Measurements from ENCODE around the gene SMYD2.
"Not testable (repeated sequence)": the region's sequence is repeated elsewhere in the genome, so short reads cannot be mapped to it uniquely, and the experiment has no call there.

SMYD2 gene

DNA sequence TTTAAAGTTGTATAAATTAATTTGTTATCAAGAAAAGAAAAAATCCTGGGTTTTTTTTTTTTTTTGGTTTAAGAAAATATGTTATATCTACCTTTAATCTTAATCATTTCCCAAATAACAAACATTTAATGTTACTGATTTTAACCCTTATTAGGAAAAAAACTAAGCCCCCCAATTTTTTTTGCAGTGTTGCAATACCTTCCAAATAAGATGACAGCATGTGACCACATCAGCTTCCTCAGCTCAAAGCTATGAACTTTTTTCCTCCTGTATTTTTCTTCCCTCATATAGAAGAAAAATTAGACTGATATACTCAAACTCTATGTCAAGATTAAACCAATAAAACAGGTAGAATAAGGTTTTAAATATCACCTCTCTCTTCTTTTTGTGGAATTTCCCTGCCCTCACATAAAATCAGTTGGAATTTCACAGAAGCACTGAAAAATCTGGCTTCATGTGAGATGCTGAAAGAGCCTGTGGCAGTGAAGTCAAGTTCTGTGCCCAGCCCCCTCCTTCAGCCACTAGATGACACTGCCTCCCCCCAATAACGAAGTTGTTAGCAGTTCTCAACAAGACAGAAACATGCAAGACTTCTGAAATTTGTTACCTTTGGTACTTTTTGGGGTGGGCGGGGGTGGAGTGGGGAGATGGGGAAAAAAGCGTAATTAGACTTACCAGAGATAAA lies 9.6 kb upstream of the SMYD2 start:
- no peak for DNase-seq (ENCODE audit: low read depth, low spot score)

DNA sequence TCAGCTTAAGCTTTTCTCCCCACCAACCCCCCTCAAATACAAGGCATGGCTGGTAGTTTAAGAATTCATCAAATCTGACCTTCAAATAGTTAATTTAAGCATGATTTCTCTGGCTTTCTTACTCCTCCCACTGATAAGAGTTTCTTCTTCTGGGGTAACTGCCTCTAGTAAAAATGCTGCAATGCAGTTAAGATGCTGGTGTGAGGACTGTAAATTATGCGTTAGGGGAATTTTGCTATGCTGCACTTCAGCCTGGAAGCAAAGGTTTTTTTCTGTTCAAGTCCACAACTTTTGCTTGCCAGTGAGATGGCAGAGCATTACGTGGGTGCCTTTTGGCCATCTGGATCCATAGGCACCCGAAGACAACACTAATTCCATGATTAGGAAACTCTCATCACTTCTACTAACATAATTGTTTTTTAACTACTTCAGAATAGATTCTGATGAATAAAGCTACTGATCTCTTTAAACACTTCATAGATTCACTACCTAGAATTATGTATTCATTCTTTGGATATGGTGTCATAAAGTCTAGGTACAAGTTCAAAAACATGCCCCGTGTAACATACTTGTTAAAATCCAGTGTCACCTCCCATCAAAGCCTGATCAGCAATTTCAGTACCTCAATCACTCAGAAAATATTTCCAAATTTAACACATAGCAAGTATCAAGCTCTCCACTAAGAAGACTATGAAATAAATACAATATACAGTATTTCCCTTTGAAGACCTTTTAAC lies 8.8 kb upstream of the SMYD2 start:
- DNase-seq (ENCODE audit: low read depth, low spot score) = no peak

DNA sequence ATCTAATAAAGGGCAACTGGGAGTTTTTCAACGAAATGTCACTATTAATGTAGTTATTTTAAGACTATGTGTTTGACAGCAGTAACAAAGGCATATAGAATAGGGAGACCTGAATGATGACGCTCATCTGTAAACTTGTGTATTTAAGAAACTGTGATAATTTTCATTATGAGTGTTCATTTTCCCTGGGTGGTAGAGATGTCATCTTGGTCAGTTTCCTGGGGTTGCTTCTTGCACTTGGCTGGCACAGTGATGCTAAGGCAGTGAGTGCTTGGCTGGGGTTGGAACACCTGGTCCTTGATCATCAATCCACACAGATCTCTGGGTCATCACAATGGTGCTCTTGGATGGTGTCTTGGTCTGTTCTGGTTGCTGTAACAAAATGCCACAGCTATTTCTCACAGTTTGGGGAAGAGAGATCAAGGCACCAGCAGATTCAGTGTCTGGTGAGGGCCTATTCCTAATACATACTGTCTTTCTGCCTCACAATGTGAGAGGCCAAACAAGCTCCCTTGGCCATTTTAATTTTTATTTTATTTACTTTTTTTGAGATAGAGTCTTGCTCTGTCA lies 7.9 kb upstream of the SMYD2 start:
- no peak for DNase-seq (ENCODE audit: low read depth, low spot score)

DNA sequence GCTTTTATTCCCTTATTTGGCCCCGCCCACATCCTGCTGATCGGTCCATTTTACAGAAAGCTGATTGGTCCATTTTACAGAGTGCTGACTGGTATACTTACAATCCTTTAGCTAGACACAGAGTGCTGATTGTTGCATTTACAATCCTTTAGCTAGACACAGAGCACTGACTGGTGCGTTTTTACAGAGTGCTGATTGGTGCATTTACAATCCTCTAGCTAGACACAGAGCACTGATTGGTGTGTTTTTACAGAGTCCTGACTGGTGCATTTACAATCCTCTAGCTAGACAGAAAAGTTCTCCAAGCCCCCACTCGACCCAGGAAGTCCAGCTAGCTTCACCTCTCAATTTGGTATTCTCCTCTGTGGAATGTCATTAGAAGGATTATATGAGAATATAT lies 5.3 kb upstream of the SMYD2 start:
- not testable (repeated sequence) for DNase-seq (ENCODE audit: low read depth, low spot score)

DNA sequence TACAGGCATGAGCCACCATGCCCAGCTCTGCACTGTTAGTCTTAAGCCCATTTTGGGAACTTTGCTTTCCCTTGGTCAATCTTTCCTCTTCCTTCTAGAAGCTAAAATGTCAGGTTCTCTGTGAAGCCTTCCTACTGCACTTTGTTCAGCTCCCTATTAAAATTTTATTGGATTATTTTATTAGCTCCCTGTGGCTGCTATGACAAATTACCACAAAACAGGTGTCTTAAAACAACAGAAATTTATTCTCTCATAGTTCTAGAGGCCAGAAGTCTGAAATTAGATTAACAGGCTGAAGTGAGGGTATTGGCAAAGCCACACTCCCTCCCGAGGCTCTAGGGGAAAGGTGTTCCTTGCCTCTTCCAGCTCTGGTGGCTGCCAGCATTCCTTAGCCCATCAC lies 4.2 kb upstream of the SMYD2 start:
- no peak for DNase-seq (ENCODE audit: low read depth, low spot score)

DNA sequence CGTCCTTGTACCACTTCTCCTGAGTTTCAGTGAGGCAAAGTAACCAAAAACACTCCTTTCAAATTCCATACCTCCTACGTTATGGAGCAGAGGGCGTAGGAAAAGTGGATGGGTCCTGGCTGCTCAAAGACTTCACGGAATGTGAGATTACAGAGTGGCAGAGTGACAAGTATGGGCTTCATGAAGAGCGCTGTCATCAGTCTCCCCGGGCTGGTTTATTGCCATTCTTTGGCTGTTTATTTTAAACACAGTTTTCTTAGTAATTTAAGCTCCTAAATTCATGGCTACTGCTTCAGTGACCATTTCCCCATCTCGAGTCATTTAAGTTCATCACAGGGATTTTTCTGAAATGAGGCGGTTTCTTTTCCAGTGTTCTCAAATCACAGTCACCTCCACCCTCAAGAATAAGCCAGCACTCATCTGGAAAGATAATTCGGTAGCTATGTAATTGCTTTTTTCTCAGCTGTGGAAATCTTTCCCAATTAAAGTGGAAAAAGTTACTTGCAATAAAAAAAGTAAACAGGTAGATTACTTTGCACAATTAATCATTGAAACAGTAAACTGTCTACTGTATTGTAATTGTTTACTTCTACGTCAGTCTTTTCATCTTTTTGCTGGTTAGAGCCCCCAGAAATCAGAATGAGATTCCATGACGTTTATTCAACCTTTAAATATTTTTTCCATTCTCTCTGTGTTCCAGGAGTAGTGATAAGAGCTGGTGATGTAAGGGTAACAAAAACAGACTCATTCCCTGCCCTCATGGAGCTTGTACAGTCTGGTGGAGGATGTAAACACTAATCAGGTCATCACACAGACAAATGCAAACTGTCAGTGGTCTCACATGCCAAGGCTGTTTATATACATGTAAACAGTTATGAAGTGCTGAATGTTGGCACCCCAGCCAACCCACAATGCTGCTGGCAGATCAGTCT lies 3.0 kb upstream of the SMYD2 start:
- no peak for DNase-seq (ENCODE audit: low read depth, low spot score)

DNA sequence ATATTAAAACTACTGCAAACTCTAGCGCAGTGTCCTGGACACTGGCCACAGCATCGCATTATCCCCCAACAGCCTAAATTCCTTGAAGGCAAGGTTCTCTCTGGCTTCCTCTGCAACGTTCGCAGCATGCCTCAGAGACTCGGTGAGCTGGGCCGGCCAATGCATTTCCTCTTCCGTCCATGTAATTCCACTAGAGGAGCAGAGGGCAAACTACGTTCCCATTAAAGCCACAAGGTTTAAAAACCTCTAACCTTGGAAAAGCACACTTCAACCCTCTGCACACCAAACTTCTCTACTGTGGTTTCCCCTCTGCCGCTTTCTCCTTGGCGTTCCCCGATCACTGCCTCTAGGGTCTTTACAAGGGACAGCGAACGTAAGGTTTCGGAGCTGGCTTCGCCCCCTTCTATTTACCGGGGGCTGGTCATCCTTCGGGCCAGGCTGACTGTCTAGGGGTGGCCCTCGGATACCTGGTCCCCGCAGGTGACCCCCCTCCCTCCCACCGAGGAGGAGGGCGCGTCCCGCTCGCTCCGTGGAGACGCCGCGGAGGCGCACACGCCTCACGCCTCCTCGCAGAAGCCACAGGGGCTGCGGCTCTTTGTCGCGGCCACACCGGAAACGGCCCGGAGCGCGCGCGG lies 456 bp upstream of the SMYD2 start:
- DNase-seq (ENCODE audit: low read depth, low spot score) = no peak

DNA sequence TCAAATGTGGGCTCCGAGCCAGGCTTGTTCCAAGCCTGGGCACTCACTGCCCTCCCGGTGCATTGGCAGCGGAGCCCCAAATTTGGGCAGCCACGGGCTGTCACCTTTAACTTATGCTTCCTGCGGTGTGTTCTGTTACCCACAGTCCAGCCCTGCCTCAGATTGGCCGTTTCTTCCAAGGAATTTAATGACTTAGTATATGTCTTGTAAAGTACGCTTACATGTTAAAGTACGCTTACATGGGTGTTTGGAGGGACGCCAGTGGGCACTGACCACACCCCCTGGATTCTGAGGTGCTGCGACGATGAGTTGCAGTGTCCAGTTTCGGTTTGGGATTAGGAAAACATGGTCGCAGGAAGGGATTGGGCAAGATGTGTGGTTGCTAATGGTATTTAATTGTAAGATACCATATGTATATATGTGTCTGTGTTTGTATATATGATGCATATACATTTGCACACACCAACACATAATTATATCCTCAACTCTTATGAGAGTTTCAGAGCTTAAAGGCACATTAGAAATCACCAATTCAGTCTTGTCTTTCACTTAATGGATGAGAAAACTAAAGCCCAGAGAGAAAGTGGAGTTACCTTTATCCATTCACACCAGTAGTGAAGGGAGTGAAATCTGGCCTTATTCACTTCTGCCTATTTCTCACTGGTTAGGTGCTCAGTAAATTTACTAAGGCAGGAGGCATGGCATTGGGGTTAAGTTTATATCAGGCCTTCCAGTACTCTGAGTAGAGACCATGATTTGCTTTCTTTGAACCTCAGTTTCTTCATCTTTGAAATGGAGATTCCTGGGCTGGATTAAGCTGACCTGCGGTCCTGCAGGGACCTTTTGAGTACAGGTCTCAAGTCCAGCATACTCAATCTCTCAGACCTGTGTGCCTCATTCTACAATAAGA lies 1.0 kb downstream of the SMYD2 start:
- DNase-seq (ENCODE audit: low read depth, low spot score) = no peak

DNA sequence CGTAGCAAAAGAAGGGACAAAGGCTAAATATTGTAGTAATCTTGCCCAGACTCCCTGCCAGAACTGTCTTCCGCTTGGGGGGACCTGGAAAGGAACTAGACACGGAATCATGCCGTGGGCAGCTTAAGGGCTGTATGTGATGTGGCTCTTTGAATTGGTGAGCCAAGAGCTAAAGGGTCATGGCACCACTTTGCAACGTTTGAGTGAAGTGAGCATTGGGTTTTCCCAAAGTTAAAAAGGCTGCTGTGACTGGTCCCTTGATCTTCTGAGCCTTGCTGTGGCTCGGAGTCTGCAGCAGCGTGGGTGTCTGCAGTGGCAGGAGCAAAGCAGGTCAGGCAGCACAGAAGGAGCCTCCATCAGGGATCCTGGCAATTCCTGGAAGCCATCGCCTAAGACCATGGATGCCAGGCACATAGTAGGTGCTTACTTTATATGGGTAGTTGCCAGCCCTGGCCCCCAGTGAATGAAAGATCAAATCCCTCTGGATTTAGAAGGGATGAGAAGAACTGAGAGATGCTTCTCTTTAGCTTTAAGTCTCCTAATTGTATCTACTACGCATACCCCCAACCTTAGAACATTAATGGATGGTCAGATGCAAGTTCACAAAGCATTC lies 1.8 kb downstream of the SMYD2 start:
- no peak for DNase-seq (ENCODE audit: low read depth, low spot score)

DNA sequence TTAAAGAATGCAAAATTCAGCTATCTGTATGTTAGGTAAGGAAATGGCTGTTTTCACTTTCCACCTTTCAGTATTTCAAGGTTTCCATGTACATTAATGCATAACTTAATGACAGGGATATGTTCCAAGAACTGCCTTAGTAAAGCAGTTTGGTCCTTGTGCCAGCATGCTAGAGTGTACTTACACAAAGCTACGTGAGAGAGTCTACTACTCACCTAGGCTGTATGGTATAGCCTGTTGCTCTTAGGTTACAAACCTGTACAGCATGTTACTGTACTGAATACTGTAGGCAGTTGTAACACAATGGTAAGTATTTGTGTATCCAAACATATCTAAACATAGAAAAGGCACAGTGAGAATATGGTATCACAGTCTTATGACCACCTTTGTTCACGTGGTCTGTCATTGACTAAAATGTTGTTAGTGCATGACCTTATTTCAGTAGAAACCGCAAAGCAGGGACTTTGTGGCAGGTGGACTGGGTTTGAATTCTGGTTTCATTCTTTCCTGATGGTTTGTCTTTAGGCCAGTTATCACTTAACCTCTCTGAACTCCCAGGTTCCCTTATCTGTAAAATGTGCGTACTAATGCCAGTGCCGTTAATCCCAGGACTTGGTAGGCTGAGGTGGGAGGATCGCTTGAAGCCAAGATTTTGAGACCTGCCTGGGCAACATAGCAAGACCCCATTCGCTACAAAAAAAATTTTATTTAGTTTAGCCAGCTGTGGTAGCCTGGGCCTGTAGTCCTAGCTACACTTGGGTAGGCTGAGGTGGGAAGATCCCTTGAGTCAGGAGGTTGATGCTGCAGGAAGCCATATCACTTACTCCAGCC lies 4.9 kb downstream of the SMYD2 start:
- DNase-seq (ENCODE audit: low read depth, low spot score) = no peak

DNA sequence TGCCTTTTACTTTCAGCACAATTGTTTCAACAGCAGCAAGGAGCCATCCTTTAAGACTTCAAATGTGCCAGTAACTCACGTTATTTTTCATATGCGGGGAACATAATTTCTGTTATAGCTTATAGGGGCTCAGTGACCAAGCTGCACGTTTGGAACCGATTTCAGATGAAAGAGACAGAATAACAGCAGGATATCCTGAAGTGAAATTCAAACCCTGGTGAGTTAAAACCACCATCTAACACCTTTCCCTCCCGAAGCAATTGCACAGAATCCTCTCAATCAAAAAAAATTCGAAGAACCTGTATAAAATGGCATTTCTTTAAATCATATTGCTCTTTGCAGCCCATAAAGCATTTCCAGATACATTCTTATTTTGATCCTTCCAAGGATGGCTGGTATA lies 6.9 kb downstream of the SMYD2 start:
- no peak for DNase-seq (ENCODE audit: low read depth, low spot score)

DNA sequence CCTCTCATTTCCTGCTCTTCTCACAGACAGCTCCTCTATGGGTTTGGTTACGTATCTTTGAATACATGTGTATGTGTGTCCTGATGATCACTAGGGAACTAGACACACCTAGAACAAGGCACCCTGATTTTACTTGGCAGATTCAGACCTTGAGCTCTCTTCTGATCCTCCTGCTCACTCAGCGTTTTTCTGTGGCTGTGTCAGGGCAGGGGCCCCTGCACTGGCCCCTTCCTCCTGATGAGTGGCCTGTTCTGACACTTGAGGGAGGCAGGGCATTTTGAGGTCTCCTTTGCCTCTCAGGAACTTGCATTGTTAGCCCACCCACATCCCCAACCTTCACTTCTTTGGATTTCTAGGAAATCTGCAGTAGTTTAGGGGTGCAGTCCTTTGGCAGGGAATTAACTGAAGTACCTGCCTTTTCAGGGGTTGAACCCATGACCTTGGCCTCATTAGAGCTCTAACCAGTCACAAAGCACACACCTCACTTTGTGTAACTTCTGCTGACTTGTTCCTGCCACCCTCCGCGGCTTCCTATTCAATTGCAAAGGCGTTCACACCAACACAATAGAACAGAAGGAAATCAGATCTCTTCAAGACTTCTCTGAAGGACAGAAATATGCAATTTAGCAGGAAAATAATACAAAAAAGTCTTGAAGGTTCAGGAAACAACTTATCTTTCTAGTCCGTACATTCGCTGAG lies 8.8 kb downstream of the SMYD2 start:
- DNase-seq (ENCODE audit: low read depth, low spot score) = no peak

DNA sequence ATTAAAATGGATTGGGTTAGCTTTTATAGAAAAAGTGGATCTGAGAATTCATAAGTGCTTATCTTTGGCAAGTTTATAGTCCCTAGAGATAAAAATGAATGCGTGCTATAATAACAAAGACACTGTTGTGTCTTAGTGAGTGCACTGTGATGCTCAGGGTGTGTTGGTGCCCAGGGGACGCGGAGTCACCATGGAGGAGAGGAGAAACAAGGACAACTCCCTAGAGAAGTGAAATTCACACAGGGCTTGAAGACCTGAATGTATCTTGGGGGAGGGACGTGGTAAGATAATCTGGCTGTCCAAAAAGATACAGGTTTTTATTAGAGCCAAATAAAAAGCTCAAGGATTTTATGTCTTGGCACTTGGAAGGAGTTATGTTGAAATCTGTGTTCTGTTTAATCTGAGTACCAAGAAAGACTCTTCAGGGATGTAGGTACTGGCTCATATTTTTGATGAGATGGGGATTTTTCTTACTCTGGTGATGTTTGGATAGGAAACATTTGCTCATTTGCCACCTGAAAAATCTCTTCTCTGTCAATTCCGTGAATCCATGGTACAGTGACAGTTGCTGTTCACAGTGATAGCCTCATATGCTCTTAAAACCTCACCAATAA lies 9.6 kb downstream of the SMYD2 start:
- DNase-seq (ENCODE audit: low read depth, low spot score) = no peak

DNA sequence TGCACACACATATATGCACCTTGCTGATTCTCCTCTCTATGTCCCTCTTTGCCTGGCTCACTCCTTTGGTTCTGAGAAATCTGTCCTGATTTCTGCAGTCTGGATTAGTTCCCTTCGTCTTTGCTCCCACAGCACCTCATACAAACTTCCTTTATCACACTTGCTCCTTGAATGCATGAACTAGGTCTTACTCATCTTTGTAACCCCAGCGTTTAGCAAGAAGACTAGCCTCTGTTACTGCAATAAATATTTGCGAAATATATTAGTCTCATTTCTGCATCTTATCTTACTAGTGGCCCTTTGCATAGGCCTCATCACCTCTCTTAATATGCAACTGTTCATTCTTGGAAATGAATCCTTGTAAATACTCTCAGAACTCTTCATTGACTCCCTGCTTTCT lies 11.4 kb downstream of the SMYD2 start:
- DNase-seq (ENCODE audit: low read depth, low spot score) = no peak

DNA sequence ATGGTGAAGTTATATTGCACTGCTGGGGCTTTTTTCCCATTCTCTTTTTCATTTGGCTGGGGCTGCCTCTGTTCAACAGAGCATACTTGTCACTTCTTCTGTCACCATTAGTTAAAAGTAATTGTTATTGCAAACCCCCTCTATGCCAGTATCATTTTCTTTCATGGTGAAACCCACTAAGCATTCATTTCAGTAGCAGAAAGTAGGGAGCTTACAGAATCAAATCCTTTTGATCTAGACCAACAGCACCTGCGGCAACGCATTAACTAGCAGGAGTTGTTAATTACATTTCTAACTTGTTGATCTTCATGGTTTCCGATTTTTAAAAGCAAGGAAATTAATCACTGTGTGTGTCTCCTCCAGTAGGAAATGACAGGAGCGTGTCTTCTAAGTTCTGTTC lies 15.0 kb downstream of the SMYD2 start:
- DNase-seq (ENCODE audit: low read depth, low spot score) = no peak

DNA sequence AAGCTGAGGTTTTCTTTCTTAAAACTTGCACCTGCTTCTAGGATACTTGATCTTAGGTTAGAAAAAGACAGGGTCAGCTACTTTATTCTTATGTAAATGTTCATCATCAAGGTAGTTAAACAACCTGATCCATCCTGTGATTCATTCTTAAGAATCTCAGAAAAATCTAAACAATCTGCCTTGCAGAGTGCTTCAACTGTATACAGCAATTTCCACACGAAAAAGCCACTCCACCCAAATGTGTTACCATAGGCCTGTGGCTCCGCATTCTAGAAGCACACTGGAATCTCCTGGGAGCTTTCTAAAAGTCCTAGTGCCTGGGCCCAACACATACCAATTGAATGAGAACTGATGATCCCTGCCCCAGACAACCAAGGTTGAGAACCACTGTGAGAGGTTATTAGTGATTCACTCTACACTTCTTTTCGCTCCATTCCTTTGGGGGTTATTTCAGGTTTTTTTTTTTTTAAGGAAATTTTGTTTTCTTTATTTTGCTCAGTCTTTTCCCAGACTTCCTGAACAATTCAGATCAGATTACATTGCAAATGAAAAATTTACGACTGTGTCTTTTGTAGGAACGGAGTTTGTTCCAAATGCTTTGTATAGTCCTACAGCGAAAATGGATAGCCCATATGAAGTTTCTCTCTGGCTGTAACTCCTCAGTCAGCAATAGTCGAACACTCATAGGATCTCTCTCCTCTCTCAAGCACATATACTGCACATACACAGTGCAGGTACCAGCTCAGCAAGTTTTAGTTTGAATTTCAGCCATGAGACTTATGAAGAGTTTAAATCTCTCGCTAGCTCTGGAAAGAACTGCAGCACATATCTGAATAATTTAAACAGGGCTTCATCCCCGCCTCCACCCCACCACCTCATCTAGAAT lies 16.1 kb downstream of the SMYD2 start:
- DNase-seq (ENCODE audit: low read depth, low spot score) = no peak

DNA sequence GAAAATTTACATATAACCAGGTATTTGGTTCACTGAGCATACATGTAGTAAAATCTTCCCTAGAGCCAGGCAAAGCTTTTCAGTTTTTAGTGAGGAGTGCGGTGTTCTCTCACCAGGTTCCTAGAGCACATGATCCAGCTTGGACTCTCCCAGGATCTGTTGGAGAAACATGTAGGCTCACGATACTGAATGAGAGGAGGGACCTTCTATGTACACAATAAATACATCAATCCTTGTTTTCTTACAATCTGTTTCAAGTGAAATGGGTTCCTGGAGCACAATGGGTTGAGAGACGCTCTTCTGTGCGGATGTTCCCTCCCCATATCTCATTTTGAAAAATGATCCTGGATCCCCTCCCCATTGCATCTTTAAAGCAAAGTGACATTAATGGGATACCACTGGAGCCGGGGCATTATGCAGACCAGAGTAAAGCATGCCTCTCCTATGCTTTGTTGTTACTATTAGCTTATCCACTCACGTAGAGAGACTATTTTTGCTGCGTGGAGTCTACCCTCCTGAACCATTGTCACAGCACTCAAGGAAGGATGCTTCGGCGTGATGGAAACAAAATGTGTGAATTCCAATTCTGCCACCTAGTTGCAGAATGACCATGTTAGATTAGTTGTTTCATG lies 19.3 kb downstream of the SMYD2 start:
- no peak for DNase-seq (ENCODE audit: low read depth, low spot score)
